ENCODE measurements around the gene FAM107B.

FAM107B gene

GRCh38 chr10:14554491-14555205 lies 220.0 kb downstream of the FAM107B start:
- peaks cover 7% of the 10 kb centered on the region for H3K4me1 ChIP-seq (ENCODE audit: control insufficient read depth, insufficient read depth, low read length)
- no peak overlapping the region for H3K9ac ChIP-seq (ENCODE audit: low read depth, low read length)
- H3K4me3 ChIP-seq (ENCODE audit: low read length) = no peak overlapping the region
- no peaks in the 10 kb centered on the region for H3K36me3 ChIP-seq (ENCODE audit: insufficient read depth, low read length)
- no peaks in the 10 kb centered on the region for H3K27me3 ChIP-seq (ENCODE audit: control insufficient read depth, insufficient read depth, low read length)
- H3K4me2 ChIP-seq (ENCODE audit: low read length) = no peak overlapping the region
- H3K9me3 ChIP-seq (replicated peaks; ENCODE audit: low read length) = no peaks in the 10 kb centered on the region

- Histone ChIP-seq H3K36me3 (ENCODE audit: insufficient read depth, low read length) (no peaks in the 10 kb centered on the region), H3K27me3 (ENCODE audit: control insufficient read depth, insufficient read depth, low read length) (no peaks in the 10 kb centered on the region), H3K9me3 (replicated peaks; ENCODE audit: low read length) (no peaks in the 10 kb centered on the region), H3K9ac (ENCODE audit: low read depth, low read length) (no peak overlapping the region), H3K4me1 (ENCODE audit: control insufficient read depth, insufficient read depth, low read length) (peaks cover 7% of the 10 kb centered on the region), H3K4me2 (ENCODE audit: low read length) (no peak overlapping the region), H3K4me3 (ENCODE audit: low read length) (no peak overlapping the region)
These were observed 220.6 kb downstream of the FAM107B start for GRCh38 chr10:14554091-14554490.

- Histone ChIP-seq H3K36me3 (ENCODE audit: insufficient read depth, low read length) (no peaks in the 10 kb centered on the region), H3K9me3 (replicated peaks; ENCODE audit: low read length) (no peaks in the 10 kb centered on the region), H3K9ac (ENCODE audit: low read depth, low read length) (no peak overlapping the region), H3K27me3 (ENCODE audit: control insufficient read depth, insufficient read depth, low read length) (no peaks in the 10 kb centered on the region), H3K4me3 (ENCODE audit: low read length) (no peak overlapping the region), H3K4me2 (ENCODE audit: low read length) (no peak overlapping the region), H3K4me1 (ENCODE audit: control insufficient read depth, insufficient read depth, low read length) (peaks cover 7% of the 10 kb centered on the region)
These were observed 221.2 kb downstream of the FAM107B start for GRCh38 chr10:14553448-14553847.

GRCh38 chr10:14552015-14552414 lies 222.7 kb downstream of the FAM107B start:
- Histone ChIP-seq H3K9ac (ENCODE audit: low read depth, low read length) (no peak overlapping the region), H3K4me1 (ENCODE audit: control insufficient read depth, insufficient read depth, low read length) (peaks cover 7% of the 10 kb centered on the region), H3K4me3 (ENCODE audit: low read length) (no peak overlapping the region), H3K4me2 (ENCODE audit: low read length) (no peak overlapping the region), H3K9me3 (replicated peaks; ENCODE audit: low read length) (no peaks in the 10 kb centered on the region), H3K27me3 (ENCODE audit: control insufficient read depth, insufficient read depth, low read length) (no peaks in the 10 kb centered on the region), H3K36me3 (ENCODE audit: insufficient read depth, low read length) (no peaks in the 10 kb centered on the region)

- Histone ChIP-seq H3K9me3 (replicated peaks; ENCODE audit: low read length) (no peaks in the 10 kb centered on the region), H3K9ac (ENCODE audit: low read depth, low read length) (no peak overlapping the region), H3K27me3 (ENCODE audit: control insufficient read depth, insufficient read depth, low read length) (no peaks in the 10 kb centered on the region), H3K4me3 (ENCODE audit: low read length) (no peak overlapping the region), H3K36me3 (ENCODE audit: insufficient read depth, low read length) (no peaks in the 10 kb centered on the region), H3K4me1 (ENCODE audit: control insufficient read depth, insufficient read depth, low read length) (peaks cover 10% of the 10 kb centered on the region), H3K4me2 (ENCODE audit: low read length) (no peak overlapping the region)
These were observed 224.2 kb downstream of the FAM107B start for GRCh38 chr10:14550471-14550981.

- H3K4me3 ChIP-seq (ENCODE audit: low read length) = no peak overlapping the region
- no peaks in the 10 kb centered on the region for H3K9me3 ChIP-seq (replicated peaks; ENCODE audit: low read length)
- no peak overlapping the region for H3K9ac ChIP-seq (ENCODE audit: low read depth, low read length)
- no peak overlapping the region for H3K4me2 ChIP-seq (ENCODE audit: low read length)
- peaks cover 10% of the 10 kb centered on the region for H3K4me1 ChIP-seq (ENCODE audit: control insufficient read depth, insufficient read depth, low read length)
- no peaks in the 10 kb centered on the region for H3K36me3 ChIP-seq (ENCODE audit: insufficient read depth, low read length)
- no peaks in the 10 kb centered on the region for H3K27me3 ChIP-seq (ENCODE audit: control insufficient read depth, insufficient read depth, low read length)
These were observed 225.2 kb downstream of the FAM107B start for GRCh38 chr10:14549496-14549895.

- Histone ChIP-seq H3K4me1 (ENCODE audit: control insufficient read depth, insufficient read depth, low read length) (peaks cover 10% of the 10 kb centered on the region), H3K9me3 (replicated peaks; ENCODE audit: low read length) (no peaks in the 10 kb centered on the region), H3K4me3 (ENCODE audit: low read length) (no peak overlapping the region), H3K27me3 (ENCODE audit: control insufficient read depth, insufficient read depth, low read length) (no peaks in the 10 kb centered on the region), H3K4me2 (ENCODE audit: low read length) (no peak overlapping the region), H3K36me3 (ENCODE audit: insufficient read depth, low read length) (no peaks in the 10 kb centered on the region), H3K9ac (ENCODE audit: low read depth, low read length) (no peak overlapping the region)
These were observed 225.7 kb downstream of the FAM107B start for GRCh38 chr10:14548970-14549369.

GRCh38 chr10:14548474-14548873 lies 226.2 kb downstream of the FAM107B start:
- H3K4me1 ChIP-seq (ENCODE audit: control insufficient read depth, insufficient read depth, low read length) = peaks cover 7% of the 10 kb centered on the region
- H3K36me3 ChIP-seq (ENCODE audit: insufficient read depth, low read length) = no peaks in the 10 kb centered on the region
- no peaks in the 10 kb centered on the region for H3K27me3 ChIP-seq (ENCODE audit: control insufficient read depth, insufficient read depth, low read length)
- H3K9me3 ChIP-seq (replicated peaks; ENCODE audit: low read length) = no peaks in the 10 kb centered on the region
- no peak overlapping the region for H3K9ac ChIP-seq (ENCODE audit: low read depth, low read length)
- no peak overlapping the region for H3K4me2 ChIP-seq (ENCODE audit: low read length)
- H3K4me3 ChIP-seq (ENCODE audit: low read length) = no peak overlapping the region

- H3K36me3 ChIP-seq (ENCODE audit: insufficient read depth, low read length) = no peaks in the 10 kb centered on the region
These were observed 226.9 kb downstream of the FAM107B start for GRCh38 chr10:14547816-14548215.

GRCh38 chr10:14545827-14546226 lies 228.9 kb downstream of the FAM107B start:
- Histone ChIP-seq H3K9ac (ENCODE audit: low read depth, low read length) (no peak overlapping the region), H3K4me2 (ENCODE audit: low read length) (no peak overlapping the region), H3K9me3 (replicated peaks; ENCODE audit: low read length) (no peaks in the 10 kb centered on the region), H3K27me3 (ENCODE audit: control insufficient read depth, insufficient read depth, low read length) (no peaks in the 10 kb centered on the region), H3K4me1 (ENCODE audit: control insufficient read depth, insufficient read depth, low read length) (peaks cover 3% of the 10 kb centered on the region), H3K4me3 (ENCODE audit: low read length) (no peak overlapping the region), H3K36me3 (ENCODE audit: insufficient read depth, low read length) (no peaks in the 10 kb centered on the region)

More at GRCh38 chr10:14547816-14548215, 226.9 kb downstream of the FAM107B start:
- Histone ChIP-seq H3K4me2 (ENCODE audit: low read length) (no peak overlapping the region), H3K27me3 (ENCODE audit: control insufficient read depth, insufficient read depth, low read length) (no peaks in the 10 kb centered on the region), H3K4me3 (ENCODE audit: low read length) (no peak overlapping the region), H3K4me1 (ENCODE audit: control insufficient read depth, insufficient read depth, low read length) (peaks cover 3% of the 10 kb centered on the region), H3K9ac (ENCODE audit: low read depth, low read length) (no peak overlapping the region), H3K9me3 (replicated peaks; ENCODE audit: low read length) (no peaks in the 10 kb centered on the region)

- no peaks in the 10 kb centered on the region for H3K27me3 ChIP-seq (ENCODE audit: control insufficient read depth, insufficient read depth, low read length)
- H3K9me3 ChIP-seq (replicated peaks; ENCODE audit: low read length) = no peaks in the 10 kb centered on the region
- H3K9ac ChIP-seq (ENCODE audit: low read depth, low read length) = no peak overlapping the region
- no peak overlapping the region for H3K4me2 ChIP-seq (ENCODE audit: low read length)
- peaks cover 3% of the 10 kb centered on the region for H3K4me1 ChIP-seq (ENCODE audit: control insufficient read depth, insufficient read depth, low read length)
- H3K36me3 ChIP-seq (ENCODE audit: insufficient read depth, low read length) = no peaks in the 10 kb centered on the region
- no peak overlapping the region for H3K4me3 ChIP-seq (ENCODE audit: low read length)
These were observed 230.8 kb downstream of the FAM107B start for GRCh38 chr10:14543904-14544210.
